HG02973 (cell line): ENCODE results near the gene DOCK3.
"Not testable (repeated sequence)": the region's sequence is repeated elsewhere in the genome, so short reads cannot be mapped to it uniquely, and the experiment has no call there.

Experiments
- ATAC-seq: cut with Tn5 transposase; IDR thresholded peaks from one replicate; pipeline ENCODE4 v1.9.1; 2021; ENCODE audit warnings: moderate library complexity; ENCODE audit not compliant: unreplicated experiment

The DOCK3 gene

GRCh38 chr3:51382076-51382745 lies 707.5 kb downstream of the DOCK3 start:
- ATAC-seq, result no peak

GRCh38 chr3:51382947-51383578 lies 708.3 kb downstream of the DOCK3 start:
- no peak for ATAC-seq

GRCh38 chr3:51384055-51384725 lies 709.5 kb downstream of the DOCK3 start:
- ATAC-seq, result peak; percentile 11

- ATAC-seq, result peak; percentile 92
These were observed 710.2 kb downstream of the DOCK3 start, which contains the start of gene MANF for GRCh38 chr3:51384726-51385473. Gene MANF, plus strand, starts transcription at chr3:51385291. Its CDS starts 52 bp downstream, at chr3:51385343.

GRCh38 chr3:51385621-51386091 lies 710.9 kb downstream of the DOCK3 start:
- ATAC-seq, result no peak

- ATAC-seq, result no peak
These were observed 711.6 kb downstream of the DOCK3 start for GRCh38 chr3:51386159-51386851.

- no peak for ATAC-seq
These were observed 712.1 kb downstream of the DOCK3 start for GRCh38 chr3:51386852-51387229.

GRCh38 chr3:51387281-51387680 lies 712.6 kb downstream of the DOCK3 start:
- ATAC-seq, result not testable (repeated sequence)

- ATAC-seq, result no peak
These were observed 713.7 kb downstream of the DOCK3 start for GRCh38 chr3:51388286-51389029.

- no peak for ATAC-seq
These were observed 714.9 kb downstream of the DOCK3 start for GRCh38 chr3:51389423-51390183.

GRCh38 chr3:51390246-51391074 lies 715.7 kb downstream of the DOCK3 start:
- ATAC-seq, result peak; percentile 9

- ATAC-seq, result peak; percentile 85
These were observed 716.4 kb downstream of the DOCK3 start, which contains the start of gene RBM15B for GRCh38 chr3:51391075-51391565. Gene RBM15B, plus strand, starts transcription at chr3:51391285. Its CDS starts 115 bp downstream, at chr3:51391400.

GRCh38 chr3:51391566-51392354 lies 717.0 kb downstream of the DOCK3 start:
- peak; percentile 5 for ATAC-seq

- no peak for ATAC-seq
These were observed 717.8 kb downstream of the DOCK3 start for GRCh38 chr3:51392355-51393133.

GRCh38 chr3:51393134-51393495 lies 718.4 kb downstream of the DOCK3 start:
- no peak for ATAC-seq

GRCh38 chr3:51393564-51393963 lies 718.8 kb downstream of the DOCK3 start:
- no peak for ATAC-seq
